SK-N-SH treated with all-trans-retinoic acid at 6 μM for 48 hours (cell line): ENCODE measurements around the gene FJX1.

Experiments
- ATAC-seq: fragments of 200-7000 bp; cut with Tn5 transposase; 3 replicates; pipeline ENCODE4 v1.9.1; 2020; ENCODE audit warnings: mild to moderate bottlenecking, moderate library complexity
- BACH2 ChIP-seq: fragments of 250-450 bp; sonication (Bioruptor Pico); IDR thresholded peaks from 2 replicates; pipeline ENCODE4 v1.9.0; 2021; ENCODE audit warnings: mild to moderate bottlenecking, borderline replicate concordance
- CSDC2 ChIP-seq: fragments of 250-450 bp; sonication (Bioruptor Pico); IDR thresholded peaks from 2 replicates; pipeline ENCODE4 v1.5.0; 2020; ENCODE audit warnings: mild to moderate bottlenecking, moderate library complexity
- ESRRG ChIP-seq: fragments of 250-450 bp; sonication (Bioruptor Pico); IDR thresholded peaks from 2 replicates; pipeline ENCODE4 v1.6.1; 2021; ENCODE audit warnings: mild to moderate bottlenecking
- GLIS3 ChIP-seq: fragments of 250-450 bp; sonication (Bioruptor Pico); IDR thresholded peaks from 2 replicates; pipeline ENCODE4 v1.5.0; 2020; ENCODE audit warnings: mild to moderate bottlenecking, moderate library complexity
- ISL1 ChIP-seq: fragments of 250-450 bp; sonication (Bioruptor Pico); IDR thresholded peaks from 2 replicates; pipeline ENCODE4 v2.1.2; 2022; ENCODE audit warnings: mild to moderate bottlenecking, moderate library complexity
- OSR1 ChIP-seq: fragments of 250-450 bp; sonication (Bioruptor Pico); IDR thresholded peaks from 2 replicates; pipeline ENCODE4 v1.8.0; 2022; ENCODE audit warnings: moderate library complexity, mild to moderate bottlenecking, inconsistent platforms
- RARB ChIP-seq: fragments of 250-450 bp; sonication (Bioruptor Pico); IDR thresholded peaks from 2 replicates; pipeline ENCODE4 v1.8.0; 2021; ENCODE audit warnings: mild to moderate bottlenecking, moderate library complexity
- TCF4 ChIP-seq: fragments of 250-450 bp; sonication (Bioruptor Pico); IDR thresholded peaks from 2 replicates; pipeline ENCODE4 v1.8.0; 2021; ENCODE audit warnings: mild to moderate bottlenecking, moderate library complexity, borderline replicate concordance
- ZC3H10 ChIP-seq: fragments of 250-450 bp; sonication (Bioruptor Pico); IDR thresholded peaks from 2 replicates; pipeline ENCODE4 v1.5.1; 2021; ENCODE audit warnings: mild to moderate bottlenecking, moderate library complexity
- ZFP3 ChIP-seq: fragments of 250-450 bp; sonication (Bioruptor Pico); IDR thresholded peaks from 2 replicates; pipeline ENCODE4 v1.5.0; 2020; ENCODE audit warnings: mild to moderate bottlenecking, moderate library complexity
- ZFP30 ChIP-seq: fragments of 450-650 bp; formaldehyde crosslinking; IDR thresholded peaks from 2 replicates; pipeline ENCODE4 v1.5.0; 2022; ENCODE audit warnings: mild to moderate bottlenecking, moderate library complexity
- ZNF565 ChIP-seq: fragments of 450-650 bp; formaldehyde crosslinking; conservative IDR thresholded peaks from 2 replicates; pipeline ENCODE4 v1.5.0; 2020; ENCODE audit warnings: low read depth, mild to moderate bottlenecking, moderate library complexity
- ZNF70 ChIP-seq: fragments of 450-650 bp; formaldehyde crosslinking; IDR thresholded peaks from 2 replicates; pipeline ENCODE4 v1.5.0; 2020; ENCODE audit warnings: mild to moderate bottlenecking, moderate library complexity
- TF ChIP-seq, protein P1 (sequence below): fragments of 250-450 bp; sonication (Bioruptor Pico); IDR thresholded peaks from 2 replicates; pipeline ENCODE4 v1.5.1; 2020; ENCODE audit warnings: low read depth, mild to moderate bottlenecking, moderate library complexity
- TF ChIP-seq, protein P2 (sequence below): fragments of 250-450 bp; sonication (Bioruptor Pico); IDR thresholded peaks from 2 replicates; pipeline ENCODE4 v1.8.0; 2021; ENCODE audit warnings: low read depth, mild to moderate bottlenecking, moderate library complexity, borderline replicate concordance
- TF ChIP-seq, protein P3 (sequence below): fragments of 250-450 bp; sonication (Bioruptor Pico); IDR thresholded peaks from 2 replicates; pipeline ENCODE4 v1.8.0; 2020; ENCODE audit warnings: mild to moderate bottlenecking, moderate library complexity, borderline replicate concordance
- TF ChIP-seq, protein P4 (sequence below): fragments of 250-450 bp; sonication (Bioruptor Pico); IDR thresholded peaks from 2 replicates; pipeline ENCODE4 v1.5.0; 2020; ENCODE audit warnings: mild to moderate bottlenecking, moderate library complexity

The FJX1 gene

DNA sequence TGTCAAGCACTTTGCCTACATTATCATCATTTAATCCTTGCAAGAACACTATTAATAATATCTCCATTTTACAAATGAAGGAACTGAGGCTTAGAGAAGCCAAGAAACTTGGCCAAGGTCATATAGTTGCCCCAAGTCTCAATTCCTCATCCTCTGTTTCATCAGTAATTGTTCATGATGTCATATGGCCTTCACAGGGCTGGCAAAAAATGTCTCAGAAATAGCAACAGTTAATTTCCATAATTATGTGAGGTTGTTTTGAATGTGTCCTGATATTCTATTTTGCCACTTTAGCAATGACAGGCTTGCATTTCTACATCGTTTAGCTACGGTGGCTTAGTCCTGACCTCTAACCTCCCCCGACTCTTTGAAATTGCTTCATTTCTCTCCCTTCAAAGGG, 23.7 kb downstream of the FJX1 start:
- no peak for ATAC-seq
- TF ChIP-seq, protein P1, sequence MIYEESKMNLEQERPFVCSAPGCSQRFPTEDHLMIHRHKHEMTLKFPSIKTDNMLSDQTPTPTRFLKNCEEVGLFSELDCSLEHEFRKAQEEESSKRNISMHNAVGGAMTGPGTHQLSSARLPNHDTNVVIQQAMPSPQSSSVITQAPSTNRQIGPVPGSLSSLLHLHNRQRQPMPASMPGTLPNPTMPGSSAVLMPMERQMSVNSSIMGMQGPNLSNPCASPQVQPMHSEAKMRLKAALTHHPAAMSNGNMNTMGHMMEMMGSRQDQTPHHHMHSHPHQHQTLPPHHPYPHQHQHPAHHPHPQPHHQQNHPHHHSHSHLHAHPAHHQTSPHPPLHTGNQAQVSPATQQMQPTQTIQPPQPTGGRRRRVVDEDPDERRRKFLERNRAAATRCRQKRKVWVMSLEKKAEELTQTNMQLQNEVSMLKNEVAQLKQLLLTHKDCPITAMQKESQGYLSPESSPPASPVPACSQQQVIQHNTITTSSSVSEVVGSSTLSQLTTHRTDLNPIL (CRISPR knock-in tag): no peak
- TF ChIP-seq TCF4 (CRISPR knock-in tag) (no peak), ISL1 (CRISPR knock-in tag) (no peak), ZNF565 (CRISPR knock-in tag) (no peak), RARB (no peak), ZC3H10 (CRISPR knock-in tag) (no peak), ZNF70 (CRISPR knock-in tag) (no peak), ZFP3 (no peak)
- TF ChIP-seq, protein P2, sequence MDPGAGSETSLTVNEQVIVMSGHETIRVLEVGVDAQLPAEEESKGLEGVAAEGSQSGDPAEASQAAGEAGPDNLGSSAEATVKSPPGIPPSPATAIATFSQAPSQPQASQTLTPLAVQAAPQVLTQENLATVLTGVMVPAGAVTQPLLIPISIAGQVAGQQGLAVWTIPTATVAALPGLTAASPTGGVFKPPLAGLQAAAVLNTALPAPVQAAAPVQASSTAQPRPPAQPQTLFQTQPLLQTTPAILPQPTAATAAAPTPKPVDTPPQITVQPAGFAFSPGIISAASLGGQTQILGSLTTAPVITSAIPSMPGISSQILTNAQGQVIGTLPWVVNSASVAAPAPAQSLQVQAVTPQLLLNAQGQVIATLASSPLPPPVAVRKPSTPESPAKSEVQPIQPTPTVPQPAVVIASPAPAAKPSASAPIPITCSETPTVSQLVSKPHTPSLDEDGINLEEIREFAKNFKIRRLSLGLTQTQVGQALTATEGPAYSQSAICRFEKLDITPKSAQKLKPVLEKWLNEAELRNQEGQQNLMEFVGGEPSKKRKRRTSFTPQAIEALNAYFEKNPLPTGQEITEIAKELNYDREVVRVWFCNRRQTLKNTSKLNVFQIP: no peak

DNA sequence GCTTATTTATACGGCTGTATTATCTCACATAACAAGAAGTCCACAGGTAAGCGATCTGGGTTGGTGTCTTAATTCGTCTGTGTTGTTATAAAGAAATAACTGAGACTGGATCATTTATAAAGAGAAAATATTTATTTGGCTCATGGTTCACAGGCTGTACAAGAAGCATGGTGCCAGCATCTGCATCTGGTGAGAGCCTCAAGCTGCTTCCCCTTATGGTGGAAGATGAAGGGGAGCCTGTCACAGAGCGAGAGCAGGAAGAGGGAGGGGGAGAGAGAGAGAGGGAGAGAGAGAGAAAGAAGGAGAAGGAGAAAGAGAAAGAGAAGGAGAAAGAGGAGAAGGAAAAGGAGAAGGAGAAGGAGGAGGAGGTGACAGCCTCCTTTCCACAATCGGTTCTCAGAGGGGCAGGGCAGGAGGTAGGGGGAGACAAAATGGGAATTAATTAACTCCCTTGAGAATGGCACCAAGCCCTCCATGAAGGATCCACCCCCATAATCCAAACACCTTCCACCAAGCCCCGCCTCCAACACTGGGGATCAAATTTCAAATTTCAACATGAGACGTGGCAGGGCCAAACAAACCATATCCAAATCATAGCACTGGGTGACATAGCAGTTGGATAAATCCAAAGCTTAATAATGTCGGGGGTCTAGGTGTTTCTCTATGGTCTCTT, 29.3 kb downstream of the FJX1 start:
- ATAC-seq: no peak
- no peak for TF ChIP-seq BACH2 (CRISPR knock-in tag)
- TF ChIP-seq, protein P1 (CRISPR knock-in tag): no peak
- no peak for TF ChIP-seq ZC3H10 (CRISPR knock-in tag)
- no peak for TF ChIP-seq ISL1 (CRISPR knock-in tag)
- TF ChIP-seq CSDC2: no peak
- no peak for TF ChIP-seq ESRRG (CRISPR knock-in tag)
- TF ChIP-seq ZNF565 (CRISPR knock-in tag): no peak
- no peak for TF ChIP-seq OSR1
- TF ChIP-seq GLIS3 (CRISPR knock-in tag): no peak
- TF ChIP-seq, protein P3, sequence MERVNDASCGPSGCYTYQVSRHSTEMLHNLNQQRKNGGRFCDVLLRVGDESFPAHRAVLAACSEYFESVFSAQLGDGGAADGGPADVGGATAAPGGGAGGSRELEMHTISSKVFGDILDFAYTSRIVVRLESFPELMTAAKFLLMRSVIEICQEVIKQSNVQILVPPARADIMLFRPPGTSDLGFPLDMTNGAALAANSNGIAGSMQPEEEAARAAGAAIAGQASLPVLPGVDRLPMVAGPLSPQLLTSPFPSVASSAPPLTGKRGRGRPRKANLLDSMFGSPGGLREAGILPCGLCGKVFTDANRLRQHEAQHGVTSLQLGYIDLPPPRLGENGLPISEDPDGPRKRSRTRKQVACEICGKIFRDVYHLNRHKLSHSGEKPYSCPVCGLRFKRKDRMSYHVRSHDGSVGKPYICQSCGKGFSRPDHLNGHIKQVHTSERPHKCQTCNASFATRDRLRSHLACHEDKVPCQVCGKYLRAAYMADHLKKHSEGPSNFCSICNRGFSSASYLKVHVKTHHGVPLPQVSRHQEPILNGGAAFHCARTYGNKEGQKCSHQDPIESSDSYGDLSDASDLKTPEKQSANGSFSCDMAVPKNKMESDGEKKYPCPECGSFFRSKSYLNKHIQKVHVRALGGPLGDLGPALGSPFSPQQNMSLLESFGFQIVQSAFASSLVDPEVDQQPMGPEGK: no peak
- TF ChIP-seq ZFP30 (CRISPR knock-in tag): no peak

DNA sequence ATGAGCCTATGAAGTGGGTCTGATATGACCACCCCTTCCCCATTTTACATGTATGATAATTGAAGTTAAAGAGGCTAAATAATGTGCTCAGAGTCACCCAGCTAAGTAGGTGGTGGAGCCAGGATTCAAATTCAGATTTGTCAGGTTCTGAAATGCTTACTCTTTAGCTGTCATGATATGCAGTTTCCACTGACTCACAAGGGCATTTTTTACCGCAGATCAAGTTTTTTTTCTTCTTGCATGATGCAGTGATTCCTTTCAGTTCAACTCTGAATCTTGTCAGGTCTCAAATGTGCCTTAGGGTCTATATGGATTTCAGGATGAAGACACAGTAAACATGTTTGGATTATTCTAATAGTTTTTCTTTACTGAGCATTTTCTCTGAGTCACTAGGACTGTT, 31.7 kb downstream of the FJX1 start:
- 0 out of 3 replicates have a peak, but pooled peaks have one; percentile 25 for ATAC-seq
- TF ChIP-seq OSR1 (no peak), ZFP3 (no peak), TCF4 (CRISPR knock-in tag) (no peak)
- TF ChIP-seq, protein P1 (CRISPR knock-in tag): no peak

DNA sequence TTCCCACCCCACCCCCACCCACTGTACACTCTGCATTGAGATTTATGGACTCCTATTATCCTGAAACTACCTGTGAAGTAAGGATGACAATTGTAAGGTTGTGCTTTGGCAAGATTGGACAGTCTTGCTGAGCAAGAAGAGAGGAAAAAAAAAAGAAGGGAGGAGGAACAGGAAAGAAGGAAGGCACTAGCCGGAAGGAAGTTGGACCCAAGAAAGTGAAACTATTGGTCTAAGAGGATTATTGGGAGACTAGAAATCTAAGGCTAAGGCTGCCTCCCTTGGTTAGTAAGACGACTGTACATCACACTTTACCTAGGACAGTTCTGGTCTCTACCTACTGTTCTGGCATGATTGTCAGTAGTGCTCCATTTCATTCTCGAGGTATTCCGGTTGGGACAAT, 32.2 kb downstream of the FJX1 start:
- no peak for ATAC-seq

More for the DNA sequence above, 32.2 kb downstream of the FJX1 start:
- TF ChIP-seq TCF4 (CRISPR knock-in tag) (no peak), OSR1 (no peak), GLIS3 (CRISPR knock-in tag) (no peak), ZFP3 (no peak), CSDC2 (no peak), ESRRG (CRISPR knock-in tag) (no peak), RARB (no peak)
- TF ChIP-seq, protein P2: no peak
- TF ChIP-seq, protein P4, sequence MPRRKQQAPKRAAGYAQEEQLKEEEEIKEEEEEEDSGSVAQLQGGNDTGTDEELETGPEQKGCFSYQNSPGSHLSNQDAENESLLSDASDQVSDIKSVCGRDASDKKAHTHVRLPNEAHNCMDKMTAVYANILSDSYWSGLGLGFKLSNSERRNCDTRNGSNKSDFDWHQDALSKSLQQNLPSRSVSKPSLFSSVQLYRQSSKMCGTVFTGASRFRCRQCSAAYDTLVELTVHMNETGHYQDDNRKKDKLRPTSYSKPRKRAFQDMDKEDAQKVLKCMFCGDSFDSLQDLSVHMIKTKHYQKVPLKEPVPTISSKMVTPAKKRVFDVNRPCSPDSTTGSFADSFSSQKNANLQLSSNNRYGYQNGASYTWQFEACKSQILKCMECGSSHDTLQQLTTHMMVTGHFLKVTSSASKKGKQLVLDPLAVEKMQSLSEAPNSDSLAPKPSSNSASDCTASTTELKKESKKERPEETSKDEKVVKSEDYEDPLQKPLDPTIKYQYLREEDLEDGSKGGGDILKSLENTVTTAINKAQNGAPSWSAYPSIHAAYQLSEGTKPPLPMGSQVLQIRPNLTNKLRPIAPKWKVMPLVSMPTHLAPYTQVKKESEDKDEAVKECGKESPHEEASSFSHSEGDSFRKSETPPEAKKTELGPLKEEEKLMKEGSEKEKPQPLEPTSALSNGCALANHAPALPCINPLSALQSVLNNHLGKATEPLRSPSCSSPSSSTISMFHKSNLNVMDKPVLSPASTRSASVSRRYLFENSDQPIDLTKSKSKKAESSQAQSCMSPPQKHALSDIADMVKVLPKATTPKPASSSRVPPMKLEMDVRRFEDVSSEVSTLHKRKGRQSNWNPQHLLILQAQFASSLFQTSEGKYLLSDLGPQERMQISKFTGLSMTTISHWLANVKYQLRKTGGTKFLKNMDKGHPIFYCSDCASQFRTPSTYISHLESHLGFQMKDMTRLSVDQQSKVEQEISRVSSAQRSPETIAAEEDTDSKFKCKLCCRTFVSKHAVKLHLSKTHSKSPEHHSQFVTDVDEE (CRISPR knock-in tag): no peak
